Posterior cingulate gyrus (tissue), 11 donors: ENCODE results near the gene ZNF622.
"Not testable (repeated sequence)": the region's sequence is repeated elsewhere in the genome, so short reads cannot be mapped to it uniquely, and the experiment has no call there.

Experiments used
- DNase-seq, 10 donors: peaks; one replicate each; pipeline versions ENCODE4 v3.0.0 to v3.0.0-alpha.2; 2020 to 2021; ENCODE audit warnings: mixed read lengths in 3 of 10
- intact Hi-C: fragments of 100-400 bp; cut with DNase I; formaldehyde crosslinking; loops from one replicate; pipeline ENCODE4 v1.15.1; 2023

ZNF622 gene

GRCh38 chr5:16482891-16483290 is 17.3 kb upstream of the ZNF622 start:
- intact Hi-C loops, result loop anchor here (10.0 kb wide), 1 partner anchor 712 kb away; no protein-coding TSS in a partner anchor
- no peak for DNase-seq

- intact Hi-C loops, result loop anchor here (10.0 kb wide), 1 partner anchor 714 kb away; no protein-coding TSS in a partner anchor
- no peak for DNase-seq
These were observed 15.4 kb upstream of the ZNF622 start for GRCh38 chr5:16480821-16481538.

- intact Hi-C loops, result loop anchor here (10.0 kb wide), 1 partner anchor 715 kb away; no protein-coding TSS in a partner anchor
- no peak for DNase-seq
These were observed 14.5 kb upstream of the ZNF622 start for GRCh38 chr5:16480144-16480543.

- no peak for DNase-seq
These were observed 11.9 kb upstream of the ZNF622 start for GRCh38 chr5:16477541-16477940.

GRCh38 chr5:16476417-16476816 is 10.8 kb upstream of the ZNF622 start:
- intact Hi-C loops, DNase-seq: not testable (repeated sequence)

More at GRCh38 chr5:16477541-16477940, 11.9 kb upstream of the ZNF622 start:
- intact Hi-C loops, result no loop called here

- intact Hi-C loops, result no loop called here
- DNase-seq, result no peak
These were observed 5.8 kb upstream of the ZNF622 start for GRCh38 chr5:16471387-16471786.

GRCh38 chr5:16467363-16468219 is 2.0 kb upstream of the ZNF622 start:
- no peak for DNase-seq
- intact Hi-C loops, result no loop called here

- intact Hi-C loops, result no loop called here
- DNase-seq, result peak in 4 of 10 donors; percentile 12 to 83 (median 70)
These were observed 696 bp downstream of the ZNF622 start for GRCh38 chr5:16464664-16465543.

GRCh38 chr5:16464231-16464630 is 1.4 kb downstream of the ZNF622 start:
- no peak for DNase-seq
- intact Hi-C loops, result no loop called here

GRCh38 chr5:16461782-16462181 is 3.8 kb downstream of the ZNF622 start:
- no peak for DNase-seq
- intact Hi-C loops, result no loop called here

- intact Hi-C loops, result no loop called here
- DNase-seq, result no peak
These were observed 4.6 kb downstream of the ZNF622 start for GRCh38 chr5:16461026-16461425.

GRCh38 chr5:16459451-16459850 is 6.1 kb downstream of the ZNF622 start:
- intact Hi-C loops, result loop anchor here (5.0 kb wide), 1 partner anchor 297 kb away; no protein-coding TSS in a partner anchor

GRCh38 chr5:16457853-16458252 is 7.7 kb downstream of the ZNF622 start:
- DNase-seq, result no peak
- intact Hi-C loops, result loop anchor here (5.0 kb wide), 1 partner anchor 296 kb away; no protein-coding TSS in a partner anchor

More at GRCh38 chr5:16459451-16459850, 6.1 kb downstream of the ZNF622 start:
- no peak for DNase-seq

- intact Hi-C loops, result loop anchor here (5.0 kb wide), 1 partner anchor 295 kb away; no protein-coding TSS in a partner anchor
- DNase-seq, result peak in 4 of 10 donors; percentile 28 to 80 (median 58)
These were observed 8.1 kb downstream of the ZNF622 start for GRCh38 chr5:16457451-16457850.

- peak in 4 of 10 donors; percentile 16 to 85 (median 44) for DNase-seq
- intact Hi-C loops, result loop anchor here (5.0 kb wide), 1 partner anchor 294 kb away; no protein-coding TSS in a partner anchor
These were observed 9.3 kb downstream of the ZNF622 start for GRCh38 chr5:16456103-16456832.

GRCh38 chr5:16455668-16456067 is 9.9 kb downstream of the ZNF622 start:
- intact Hi-C loops, result loop anchor here (5.0 kb wide), 1 partner anchor 293 kb away; no protein-coding TSS in a partner anchor

GRCh38 chr5:16454686-16455085 is 10.9 kb downstream of the ZNF622 start:
- DNase-seq, result no peak
- intact Hi-C loops, result loop anchor here (5.0 kb wide), 1 partner anchor 292 kb away; no protein-coding TSS in a partner anchor

More at GRCh38 chr5:16455668-16456067, 9.9 kb downstream of the ZNF622 start:
- no peak for DNase-seq

GRCh38 chr5:16453609-16454008 is 12.0 kb downstream of the ZNF622 start:
- intact Hi-C loops, result no loop called here
- no peak for DNase-seq

GRCh38 chr5:16450163-16450562 is 15.4 kb downstream of the ZNF622 start:
- intact Hi-C loops, result no loop called here

More at GRCh38 chr5:16450163-16450562, 15.4 kb downstream of the ZNF622 start:
- no peak for DNase-seq
